Globus pallidus (tissue), 1 donor: Measurements from ENCODE around the gene TPCN2.

Source experiments
- DNase-seq: peaks from one replicate; pipeline ENCODE4 v3.0.0-alpha.2; 2015; ENCODE audit warnings: low spot score

The TPCN2 gene

GRCh38 chr11:69166218-69167115, 117.7 kb downstream of the TPCN2 start:
- no peak for DNase-seq

- DNase-seq: no peak
Measured at GRCh38 chr11:69167130-69167915, 118.6 kb downstream of the TPCN2 start.

- DNase-seq: no peak
Measured at GRCh38 chr11:69167916-69168691, 119.4 kb downstream of the TPCN2 start.

- no peak for DNase-seq
Measured at GRCh38 chr11:69169479-69169878, 120.7 kb downstream of the TPCN2 start.

GRCh38 chr11:69170704-69171103, 122.0 kb downstream of the TPCN2 start:
- DNase-seq: no peak

GRCh38 chr11:69171476-69172240, 122.9 kb downstream of the TPCN2 start:
- no peak for DNase-seq

GRCh38 chr11:69172674-69173073, 123.9 kb downstream of the TPCN2 start:
- no peak for DNase-seq

- no peak for DNase-seq
Measured at GRCh38 chr11:69173331-69173730, 124.6 kb downstream of the TPCN2 start.

GRCh38 chr11:69173925-69174581, 125.3 kb downstream of the TPCN2 start:
- DNase-seq: no peak

- DNase-seq: no peak
Measured at GRCh38 chr11:69174841-69175240, 126.1 kb downstream of the TPCN2 start.

GRCh38 chr11:69178819-69179482, 130.2 kb downstream of the TPCN2 start:
- no peak for DNase-seq

- no peak for DNase-seq
Measured at GRCh38 chr11:69180226-69180625, 131.5 kb downstream of the TPCN2 start.

GRCh38 chr11:69180726-69181125, 132.0 kb downstream of the TPCN2 start:
- DNase-seq: no peak

GRCh38 chr11:69183613-69184012, 134.9 kb downstream of the TPCN2 start:
- no peak for DNase-seq
